Measurements from ENCODE around the gene PAOX.

- TF ChIP-seq CTCF (conservative IDR thresholded peaks at IDR 0.05; ENCODE audit: low read length) (no peak), EZH2phosphoT487 (IDR thresholded peaks at IDR 0.05; ENCODE audit: borderline replicate concordance) (no peak)
Measured at GRCh38 chr10:133343558-133343957, 35.5 kb upstream of the PAOX start.

All from Loucy (cell line).